GM18502 (cell line): Measurements from ENCODE around the gene TLE5.

ENCODE experiments used
- ATAC-seq: cut with Tn5 transposase; IDR thresholded peaks from one replicate; pipeline ENCODE4 v1.9.1; 2021; ENCODE audit warnings: mild to moderate bottlenecking; ENCODE audit not compliant: unreplicated experiment, poor library complexity

The TLE5 gene

DNA sequence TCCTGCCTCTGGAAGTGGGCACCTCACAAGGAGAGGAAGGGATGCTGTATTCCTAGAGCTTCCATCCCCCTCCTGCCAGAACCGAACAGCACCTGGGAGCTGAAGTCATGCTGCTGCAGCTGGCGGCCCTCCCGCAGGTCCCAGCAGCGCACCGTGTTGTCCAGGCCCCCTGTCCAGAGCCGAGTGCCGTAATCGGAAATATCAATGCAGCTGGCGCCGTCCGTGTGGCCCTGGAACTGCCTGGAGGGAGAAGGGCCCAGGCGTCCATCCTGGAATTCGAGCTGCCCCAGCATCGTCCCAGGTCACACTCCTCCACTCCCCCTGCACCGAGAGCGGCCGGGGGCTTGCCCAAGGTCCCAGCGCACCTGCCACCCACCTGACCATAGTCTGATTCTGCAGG, 57.0 kb downstream of the TLE5 start:
- no peak for ATAC-seq

DNA sequence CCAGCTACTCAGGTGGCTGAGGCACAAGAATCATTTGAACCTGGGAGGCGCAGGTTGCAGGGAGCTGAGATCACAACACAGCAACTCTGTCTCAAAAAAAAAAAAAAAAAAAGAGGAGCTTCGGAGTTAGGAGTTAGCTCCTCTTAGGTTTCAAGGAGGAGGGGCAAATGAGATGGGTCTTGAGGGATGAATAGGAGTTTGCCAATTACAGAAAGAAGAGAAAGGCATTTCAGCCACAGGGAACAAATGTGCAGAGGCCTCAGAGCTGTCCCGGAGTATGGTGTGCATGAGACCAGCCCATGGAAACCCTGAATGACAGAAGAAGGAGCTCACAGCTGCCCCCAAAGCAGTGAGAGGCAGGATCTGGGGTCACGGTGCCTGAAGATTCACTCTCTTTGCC, 57.8 kb downstream of the TLE5 start:
- no peak for ATAC-seq

DNA sequence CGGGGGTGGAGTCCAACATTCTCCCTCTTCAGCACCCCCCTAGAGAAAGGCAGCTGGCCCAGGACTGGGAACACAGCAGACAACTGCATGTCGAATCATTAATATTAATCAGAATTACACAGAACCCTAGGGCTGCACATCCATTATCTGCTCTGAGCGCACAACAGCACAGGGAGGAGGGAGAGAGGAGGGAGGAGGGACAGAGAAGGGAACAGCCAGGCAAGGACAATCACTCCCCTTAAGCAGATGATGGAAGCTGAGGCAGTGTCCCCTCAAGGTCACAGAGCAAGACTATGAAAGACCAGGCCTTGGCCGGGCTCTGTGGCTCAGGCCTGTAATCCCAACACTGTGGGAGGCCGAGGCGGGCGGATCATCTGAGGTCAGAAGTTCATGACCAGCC, 59.2 kb downstream of the TLE5 start:
- ATAC-seq = no peak
